GM18511 (cell line): ENCODE results near the gene KIF5A.

Experiments
- ATAC-seq: cut with Tn5 transposase; IDR thresholded peaks from one replicate; pipeline ENCODE4 v1.9.1; 2021; ENCODE audit warnings: mild to moderate bottlenecking, moderate library complexity; ENCODE audit not compliant: unreplicated experiment

The KIF5A gene

DNA sequence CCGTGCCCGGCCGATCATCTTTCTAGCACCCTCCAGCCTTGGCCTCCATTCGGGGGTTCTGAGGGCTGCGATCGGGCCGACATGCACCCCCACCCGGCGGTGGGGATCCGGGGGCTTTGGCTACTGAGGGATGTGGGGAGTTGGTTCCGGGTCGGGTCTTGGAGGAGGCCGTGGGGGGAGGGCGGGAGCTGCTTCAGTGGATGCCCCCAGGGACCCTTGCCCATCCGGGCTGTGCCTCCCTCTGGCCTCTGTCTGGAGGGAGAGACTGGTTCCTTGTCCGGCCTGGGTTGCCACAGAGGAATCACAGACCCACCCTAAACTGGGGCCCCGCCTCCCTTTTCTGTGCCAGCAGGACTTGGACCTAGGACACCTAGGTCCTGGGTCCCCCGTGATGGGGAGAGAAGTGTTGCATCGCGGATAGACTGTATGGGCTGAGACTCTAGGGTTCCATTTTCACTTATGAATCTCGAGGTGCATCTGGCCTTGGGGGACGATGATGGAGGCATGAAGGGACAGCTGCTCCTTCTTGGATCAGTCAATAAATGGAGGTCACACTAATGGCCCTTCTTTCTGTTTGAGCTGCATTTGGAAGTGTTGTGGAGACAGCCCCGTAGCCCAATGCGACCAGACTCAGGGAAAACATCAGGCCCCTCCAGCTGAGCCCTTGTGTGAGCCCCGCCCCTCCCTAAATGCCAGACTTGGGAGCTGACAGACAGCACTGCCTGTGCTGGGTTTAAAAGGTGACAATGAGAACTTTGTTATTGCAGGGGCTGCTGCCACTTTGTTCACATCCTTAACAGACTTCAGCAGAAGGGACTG lies 55.4 kb downstream of the KIF5A start:
- ATAC-seq = peak; percentile 42

DNA sequence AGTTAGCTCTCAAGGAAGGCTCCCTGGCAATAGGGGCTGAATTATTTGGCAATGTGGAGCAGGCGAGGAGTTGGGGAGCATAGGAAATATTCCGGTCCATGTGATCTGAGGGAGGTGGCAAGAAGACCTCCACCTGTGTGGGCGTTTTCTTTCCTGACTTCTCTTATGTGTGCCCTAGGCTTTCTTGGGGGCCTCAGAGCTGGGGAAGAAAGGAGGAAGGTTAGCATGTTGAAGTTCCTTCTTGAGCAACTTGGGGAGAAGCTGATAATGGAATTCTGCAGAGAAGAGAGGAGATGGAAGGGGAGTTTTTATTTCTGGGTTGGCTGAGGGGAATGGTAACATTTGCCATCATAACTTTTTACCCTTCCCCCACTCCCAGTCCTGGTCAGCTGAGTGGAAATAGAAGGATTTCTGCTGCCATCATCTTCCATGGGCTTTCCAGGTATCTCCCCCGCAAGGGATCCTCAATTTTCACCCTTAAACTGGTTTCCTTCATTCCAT lies 56.0 kb downstream of the KIF5A start:
- ATAC-seq = no peak

DNA sequence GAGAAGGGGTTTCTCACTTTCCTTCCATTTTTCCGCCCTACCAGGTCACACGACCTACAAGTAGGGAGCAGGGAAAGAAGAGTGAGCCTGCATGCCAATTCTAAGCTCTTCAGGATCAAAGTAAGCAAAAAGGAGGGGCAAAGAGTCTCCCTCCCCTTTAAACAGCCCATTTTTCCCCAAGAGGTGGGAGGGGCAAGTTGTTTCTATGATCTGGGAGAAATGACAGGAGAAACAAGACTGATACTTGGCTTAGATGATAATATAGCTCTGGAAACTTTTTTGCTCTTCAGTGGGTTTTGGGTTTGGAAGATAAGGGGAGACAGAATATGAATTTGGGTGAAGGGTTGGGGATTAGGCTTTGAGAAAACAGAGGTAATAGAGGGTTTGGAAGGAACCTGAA lies 56.6 kb downstream of the KIF5A start:
- no peak for ATAC-seq

DNA sequence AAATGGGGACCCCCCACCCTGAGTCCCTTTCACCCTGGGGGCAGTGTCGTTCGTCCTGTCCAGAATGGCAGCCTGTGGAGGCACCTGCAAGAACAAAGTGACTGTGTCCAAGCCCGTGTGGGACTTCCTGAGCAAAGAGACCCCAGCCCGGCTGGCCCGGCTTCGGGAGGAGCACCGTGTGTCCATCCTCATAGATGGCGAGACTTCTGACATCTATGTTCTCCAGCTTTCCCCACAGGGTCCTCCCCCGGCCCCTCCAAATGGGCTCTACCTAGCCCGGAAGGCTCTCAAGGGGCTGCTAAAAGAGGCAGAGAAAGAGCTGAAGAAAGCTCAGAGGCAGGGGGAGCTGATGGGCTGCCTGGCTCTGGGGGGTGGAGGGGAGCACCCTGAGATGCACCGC lies 57.0 kb downstream of the KIF5A start:
- ATAC-seq = no peak

DNA sequence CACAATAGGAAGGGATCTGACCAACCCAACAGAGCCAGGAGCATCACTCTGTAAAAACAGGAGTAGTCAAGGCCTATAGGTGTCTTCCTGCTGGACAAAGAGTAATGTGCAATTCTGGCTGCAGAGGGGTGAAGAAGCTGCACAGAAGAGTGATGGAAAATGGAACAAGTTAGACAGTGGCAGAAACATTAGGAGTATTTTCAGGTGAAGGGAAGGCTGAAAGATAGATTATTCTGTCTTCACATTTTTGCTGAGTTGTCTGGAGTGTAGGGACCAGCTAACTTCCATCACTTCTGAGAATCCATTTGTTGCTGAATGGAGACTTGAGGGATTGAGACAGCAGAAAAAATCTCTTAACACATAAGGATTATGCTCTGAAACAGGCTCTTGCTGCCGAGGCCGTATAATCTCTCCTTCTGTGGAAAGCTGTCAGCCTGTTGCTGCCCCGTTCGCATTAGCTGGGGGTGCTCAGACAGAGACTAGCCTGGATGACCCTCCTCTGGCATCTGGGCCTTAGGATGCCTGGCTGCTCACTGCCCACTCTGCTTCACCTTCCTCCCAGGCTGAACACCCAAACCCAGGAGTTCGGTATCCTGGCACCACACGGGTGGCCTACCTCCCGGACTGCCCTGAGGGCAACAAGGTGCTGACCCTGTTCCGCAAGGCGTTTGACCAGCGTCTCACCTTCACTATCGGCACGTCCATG lies 58.3 kb downstream of the KIF5A start:
- ATAC-seq = no peak

DNA sequence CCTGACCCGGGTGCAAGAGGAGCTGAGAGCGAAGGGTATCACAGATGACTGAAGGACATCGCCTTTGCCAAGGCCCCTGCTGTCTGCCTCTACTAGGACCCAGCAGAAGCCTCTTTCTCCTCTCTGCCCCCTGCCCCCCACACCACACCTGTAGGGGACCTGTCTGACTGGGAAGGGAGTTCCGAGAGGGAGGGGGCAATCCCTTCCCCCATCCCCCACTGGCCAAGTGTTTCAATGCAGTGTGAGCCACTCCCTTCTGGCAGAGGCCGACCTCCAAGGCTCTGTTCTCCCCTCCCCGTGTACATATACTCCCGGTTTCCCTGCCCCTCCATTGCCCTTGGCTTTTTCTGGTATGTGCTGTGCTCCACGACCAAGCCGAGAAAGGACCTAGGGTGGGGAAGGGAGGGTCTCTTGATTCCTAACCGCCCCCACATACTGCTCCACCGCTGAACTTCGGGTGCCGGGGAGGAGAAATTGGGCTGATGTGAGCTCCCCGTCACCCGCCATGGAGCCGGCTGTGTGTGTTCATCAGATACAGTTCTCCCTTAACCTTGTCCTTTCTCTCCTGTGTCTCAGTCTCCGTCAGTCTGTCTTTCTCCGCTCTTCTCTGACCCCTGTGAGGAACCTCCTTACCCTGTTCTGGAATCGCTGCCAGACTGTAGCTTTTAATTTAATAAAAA lies 59.4 kb downstream of the KIF5A start:
- no peak for ATAC-seq

DNA sequence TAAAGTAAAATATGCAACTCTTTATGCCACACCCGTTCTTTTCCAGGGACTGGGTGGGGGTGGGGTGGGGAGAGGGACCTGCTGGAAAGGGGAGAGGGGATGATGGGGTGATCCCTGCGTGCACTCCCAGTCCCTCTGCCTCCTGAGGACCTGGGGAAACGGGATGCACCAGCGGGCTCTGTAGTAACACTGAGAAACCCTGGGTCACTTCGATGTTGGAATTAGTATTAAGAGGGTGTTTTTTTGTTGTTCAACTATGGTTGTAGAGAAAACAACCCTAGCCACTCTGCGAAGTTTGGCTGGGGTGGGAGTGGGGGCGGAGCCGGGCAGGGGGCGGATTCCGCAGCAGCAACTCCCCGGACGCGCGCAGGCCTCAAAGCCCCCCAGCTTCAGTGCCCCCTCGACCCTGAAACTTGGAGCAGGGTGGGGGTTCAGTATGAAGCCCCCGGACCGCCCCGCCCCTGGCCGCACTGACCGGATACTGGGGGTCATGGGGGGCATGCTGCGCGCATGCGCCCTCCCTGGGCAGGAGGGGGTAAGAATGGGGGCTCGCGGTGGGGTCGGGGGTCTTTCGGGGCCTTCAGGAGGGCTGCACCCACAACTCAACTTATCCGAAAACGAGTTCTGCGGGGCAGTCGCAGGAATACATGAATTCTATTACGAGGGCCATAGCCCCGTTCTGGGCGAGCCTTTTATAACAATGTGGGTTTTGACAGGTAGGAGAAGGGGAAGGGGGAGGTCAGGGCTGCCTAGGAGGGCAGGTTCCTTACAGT lies 60.1 kb downstream of the KIF5A start:
- ATAC-seq = no peak

DNA sequence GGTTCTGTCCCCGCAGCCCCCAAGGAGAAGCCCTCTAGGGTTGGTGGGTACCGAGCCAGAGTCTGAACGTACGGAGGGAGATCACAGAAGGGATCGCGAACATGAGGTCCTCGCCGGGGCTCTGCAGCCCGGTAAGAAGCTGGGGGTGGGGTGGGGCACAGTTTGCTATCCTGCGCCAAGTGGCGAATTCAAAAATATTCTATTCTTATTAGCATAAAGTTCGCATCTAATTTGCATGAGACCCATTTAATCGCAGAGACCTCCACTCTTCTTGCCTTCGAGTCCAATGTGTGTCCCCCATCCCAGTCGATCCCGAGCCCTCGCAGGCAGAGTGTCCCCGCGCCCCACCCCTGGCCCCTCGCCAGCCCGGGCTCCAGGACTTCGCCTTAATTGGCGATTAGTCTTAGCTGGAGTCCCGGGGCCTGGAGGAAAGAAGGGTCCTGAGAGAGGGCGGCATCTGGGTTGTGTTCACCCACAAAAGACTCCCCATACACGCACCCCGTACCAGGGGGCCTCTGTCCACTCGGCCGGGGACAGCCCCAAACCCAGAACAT lies 60.8 kb downstream of the KIF5A start:
- ATAC-seq = no peak

DNA sequence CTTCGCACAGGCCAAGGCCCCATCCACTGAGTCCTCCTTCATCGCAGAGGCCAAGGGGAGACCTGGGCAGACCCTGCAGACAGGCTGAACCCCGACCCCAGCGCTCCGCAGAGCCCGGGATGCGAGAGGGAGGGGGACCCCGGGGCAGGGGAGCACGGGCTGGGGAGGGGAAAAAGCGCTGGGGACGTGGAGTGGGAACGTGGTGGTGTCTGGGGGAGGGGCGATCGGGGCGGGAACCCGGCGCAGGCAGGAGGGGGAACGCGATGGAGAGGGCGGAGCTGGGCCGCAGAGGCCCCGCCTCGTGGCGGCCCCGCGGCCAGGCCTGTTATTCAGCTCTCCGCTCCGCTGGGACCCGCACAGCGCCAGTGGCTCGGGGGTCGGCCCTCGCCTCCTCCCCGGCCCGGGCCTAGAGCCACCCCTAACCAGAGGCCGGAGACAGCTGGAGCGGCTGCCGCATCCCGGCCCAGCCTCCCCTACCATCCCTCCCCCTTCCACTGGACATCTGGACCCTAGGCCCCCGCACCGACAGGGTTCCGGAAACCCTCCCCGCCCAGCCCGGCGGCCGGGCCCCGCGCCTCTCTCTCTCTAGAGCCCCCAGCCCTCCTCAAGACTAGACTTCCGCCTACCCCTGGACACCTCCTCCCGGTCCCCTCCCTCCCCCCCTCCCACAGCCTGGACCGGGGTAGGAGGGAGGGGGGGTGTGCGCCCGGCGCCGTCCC lies 61.4 kb downstream of the KIF5A start, which contains the start of gene ARHGEF25:
TSS of gene ARHGEF25 (plus strand) at position 328 of the 719 bp plus-strand sequence. CDS start 460 bp downstream, outside the sequence.
- peak; percentile 52 for ATAC-seq

DNA sequence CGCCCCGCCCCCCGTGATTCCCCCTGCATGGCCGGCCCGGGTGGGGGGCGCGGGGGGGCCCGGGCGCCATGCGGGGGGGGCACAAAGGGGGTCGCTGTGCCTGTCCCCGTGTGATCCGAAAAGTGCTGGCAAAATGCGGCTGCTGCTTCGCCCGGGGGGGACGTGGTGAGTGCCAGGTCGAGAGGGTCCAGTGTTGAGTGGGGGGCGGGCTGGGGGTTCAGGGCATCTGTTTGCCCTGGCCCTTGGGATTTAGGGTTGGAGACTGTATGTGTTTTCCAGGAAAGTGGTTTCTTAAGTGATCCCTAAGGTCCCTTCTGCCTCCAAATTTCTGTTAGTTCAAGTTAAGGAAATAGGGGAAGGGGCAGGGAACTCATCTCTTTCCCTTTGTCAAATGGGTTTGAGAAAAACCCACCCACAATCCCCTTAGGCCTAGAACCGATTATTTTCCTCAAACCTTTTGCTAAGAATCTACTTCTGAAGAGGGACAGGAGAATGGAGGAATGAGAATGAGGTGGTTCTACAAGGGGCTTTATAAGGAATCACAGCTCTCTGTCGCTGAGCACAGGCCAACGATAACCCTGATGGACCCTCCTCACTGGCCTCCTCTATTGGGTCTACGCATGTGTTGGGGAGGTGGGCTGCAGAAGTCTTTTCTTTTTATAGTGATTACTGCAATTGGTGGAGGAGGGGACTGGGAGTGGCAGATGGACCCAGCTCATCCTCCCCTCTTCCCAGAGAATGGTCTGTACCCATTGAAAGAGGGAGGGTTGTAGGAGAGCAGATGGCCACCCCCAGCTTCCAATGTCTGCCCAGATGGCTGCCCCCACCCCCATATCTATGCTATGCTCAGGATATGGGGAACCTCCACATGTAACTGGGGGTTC lies 62.2 kb downstream of the KIF5A start:
- no peak for ATAC-seq

DNA sequence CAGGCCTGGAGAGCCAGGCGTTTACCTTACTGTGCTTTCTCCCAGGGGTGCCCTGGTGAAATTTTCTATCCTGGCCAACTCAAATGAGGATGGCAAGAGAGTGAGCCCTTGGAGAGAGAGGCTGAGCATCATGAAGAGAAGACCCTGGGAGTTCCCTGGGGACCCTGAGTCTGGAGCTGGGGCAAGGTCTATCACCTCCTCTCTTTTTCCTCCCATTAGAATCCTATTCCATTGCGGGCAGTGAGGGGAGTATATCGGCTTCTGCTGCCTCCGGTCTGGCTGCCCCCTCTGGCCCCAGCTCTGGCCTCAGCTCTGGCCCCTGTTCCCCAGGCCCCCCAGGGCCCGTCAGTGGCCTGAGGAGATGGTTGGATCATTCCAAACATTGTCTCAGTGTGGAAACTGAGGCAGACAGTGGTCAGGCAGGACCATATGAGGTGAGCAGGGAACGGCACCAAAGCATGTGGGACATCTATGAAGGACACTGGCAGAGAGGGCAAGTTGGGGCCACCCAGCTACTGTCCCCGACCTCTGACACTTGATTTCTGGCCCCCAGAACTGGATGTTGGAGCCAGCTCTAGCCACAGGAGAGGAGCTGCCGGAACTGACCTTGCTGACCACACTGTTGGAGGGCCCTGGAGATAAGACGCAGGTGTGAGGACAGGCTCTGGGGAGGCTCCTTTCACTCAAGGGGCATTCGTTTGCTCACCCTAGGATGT lies 63.0 kb downstream of the KIF5A start:
- ATAC-seq = no peak

DNA sequence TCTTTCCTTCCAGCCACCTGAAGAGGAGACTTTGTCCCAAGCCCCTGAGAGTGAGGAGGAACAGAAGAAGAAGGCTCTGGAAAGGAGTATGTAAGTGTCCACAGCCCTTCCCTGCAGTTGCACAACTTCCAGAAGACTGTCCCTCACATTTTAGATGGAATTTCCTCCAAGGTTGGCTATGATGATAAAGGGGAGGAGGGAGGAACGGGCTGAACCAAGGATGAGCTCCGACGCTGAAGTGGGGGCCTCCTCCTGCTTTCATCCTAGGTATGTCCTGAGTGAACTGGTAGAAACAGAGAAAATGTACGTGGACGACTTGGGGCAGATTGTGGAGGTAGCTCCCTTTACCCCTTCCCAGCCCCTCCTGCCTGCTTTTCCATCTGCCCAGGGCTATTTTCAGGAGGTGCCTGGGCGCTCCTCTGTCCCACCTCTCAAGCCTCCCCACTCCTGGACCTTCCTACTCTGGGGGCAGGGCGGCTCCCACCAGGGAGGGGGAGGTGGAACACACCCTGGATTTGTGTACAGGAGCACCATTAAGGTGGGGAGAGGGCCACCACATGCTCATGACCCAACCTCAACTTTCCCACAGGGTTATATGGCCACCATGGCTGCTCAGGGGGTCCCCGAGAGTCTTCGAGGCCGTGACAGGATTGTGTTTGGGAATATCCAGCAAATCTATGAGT lies 63.7 kb downstream of the KIF5A start:
- no peak for ATAC-seq

DNA sequence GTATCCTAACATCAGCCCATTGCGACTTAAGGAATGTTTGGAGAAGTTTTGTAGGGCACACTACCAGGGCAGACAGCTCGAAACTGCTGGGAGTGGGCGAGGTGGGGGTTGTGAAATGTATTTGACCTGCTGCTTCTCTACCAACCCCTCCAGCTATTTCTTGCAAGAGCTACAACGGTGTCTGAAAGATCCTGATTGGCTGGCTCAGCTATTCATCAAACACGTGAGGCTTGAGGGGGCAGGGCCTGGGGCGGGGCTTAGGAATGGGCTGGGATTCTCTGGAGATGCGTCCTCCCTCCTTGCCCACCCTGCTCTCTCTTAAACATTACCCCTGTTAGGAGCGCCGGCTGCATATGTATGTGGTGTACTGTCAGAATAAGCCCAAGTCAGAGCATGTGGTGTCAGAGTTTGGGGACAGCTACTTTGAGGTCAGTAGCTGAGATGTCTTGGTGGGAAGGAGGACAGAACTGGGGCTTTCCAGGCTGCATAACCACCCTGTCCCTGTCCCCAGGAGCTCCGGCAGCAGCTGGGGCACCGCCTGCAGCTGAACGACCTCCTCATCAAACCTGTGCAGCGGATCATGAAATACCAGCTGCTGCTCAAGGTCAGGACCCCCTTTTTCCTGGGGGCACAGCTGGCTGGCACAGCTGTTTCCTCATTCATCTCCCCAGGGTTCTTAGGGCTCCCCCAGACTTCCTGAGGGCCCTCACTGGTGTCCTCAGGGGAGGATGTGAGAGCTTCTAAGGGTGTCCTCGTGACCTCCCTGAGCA lies 64.5 kb downstream of the KIF5A start:
- ATAC-seq = peak; percentile 61

DNA sequence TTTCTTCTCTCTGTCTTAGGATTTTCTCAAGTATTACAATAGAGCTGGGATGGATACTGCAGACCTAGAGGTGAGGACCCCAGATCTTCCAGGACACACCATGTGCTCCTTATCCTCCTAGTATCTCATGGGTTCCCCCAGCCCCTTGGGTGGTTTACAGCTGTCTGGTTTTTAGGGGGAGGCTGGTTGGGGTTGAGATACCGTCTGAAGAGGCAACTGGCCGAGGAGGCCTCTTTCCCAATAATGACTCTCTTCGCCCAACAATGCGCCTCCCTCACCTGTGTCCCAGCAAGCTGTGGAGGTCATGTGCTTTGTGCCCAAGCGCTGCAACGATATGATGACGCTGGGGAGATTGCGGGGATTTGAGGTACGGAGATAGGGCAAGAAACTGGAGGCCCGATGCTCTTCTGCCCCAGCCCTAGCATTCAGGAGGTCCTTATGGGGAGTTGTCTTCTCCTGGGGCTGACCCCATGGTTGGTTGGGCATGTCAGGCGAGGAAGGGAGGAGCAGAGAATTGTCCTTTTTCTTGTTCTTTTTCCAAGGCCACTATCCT lies 65.2 kb downstream of the KIF5A start:
- ATAC-seq = no peak

DNA sequence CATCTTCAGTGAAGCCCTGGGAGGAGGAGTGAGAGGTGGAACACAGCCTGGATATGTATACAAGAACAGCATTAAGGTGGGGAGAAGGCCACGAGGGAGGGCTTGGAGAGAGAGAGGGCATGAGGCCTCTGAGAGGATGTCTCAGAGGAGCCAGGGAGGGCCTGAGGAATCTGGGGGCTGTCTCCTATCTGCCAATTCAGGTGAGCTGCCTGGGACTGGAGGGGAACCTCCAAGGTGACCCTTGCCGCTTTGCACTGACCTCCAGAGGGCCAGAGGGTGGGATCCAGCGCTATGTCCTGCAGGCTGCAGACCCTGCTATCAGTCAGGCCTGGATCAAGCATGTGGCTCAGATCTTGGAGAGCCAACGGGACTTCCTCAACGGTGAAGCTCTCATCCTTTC lies 65.8 kb downstream of the KIF5A start:
- no peak for ATAC-seq

DNA sequence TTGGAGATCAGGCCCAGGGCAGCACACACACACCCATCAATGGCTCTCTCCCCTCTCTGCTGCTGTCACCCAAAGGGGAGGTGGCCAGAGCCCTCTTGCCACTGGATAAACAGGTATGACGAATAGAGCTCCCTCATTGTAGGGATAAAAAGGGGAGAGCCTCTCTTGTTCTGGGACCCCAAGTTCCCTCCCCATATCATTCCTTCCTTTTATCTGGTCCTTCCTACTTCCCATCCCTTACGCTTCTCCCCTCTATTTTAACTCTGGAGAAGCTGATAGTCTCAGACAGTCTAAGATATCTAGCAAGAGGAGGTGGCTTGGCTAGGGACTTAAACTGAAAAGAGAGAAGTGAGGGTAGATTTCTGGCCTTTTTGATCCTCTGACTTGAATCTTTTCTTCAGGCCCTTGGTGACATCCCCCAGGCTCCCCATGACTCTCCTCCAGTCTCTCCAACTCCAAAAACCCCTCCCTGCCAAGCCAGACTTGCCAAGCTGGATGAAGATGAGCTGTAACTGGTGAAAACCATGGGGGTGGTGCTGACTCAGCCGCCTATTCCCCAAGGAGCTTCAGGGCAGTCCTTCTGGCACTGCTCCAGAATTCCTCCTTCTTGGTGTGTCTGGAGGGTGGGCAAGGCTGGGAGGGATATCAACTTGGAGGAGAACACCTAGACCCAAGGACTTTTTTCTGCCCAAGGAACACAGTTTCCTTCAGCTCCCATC lies 66.7 kb downstream of the KIF5A start:
- ATAC-seq = no peak
